HepG2 (cell line): Measurements from ENCODE around the gene ANK3.

ENCODE experiments used
- CBX2 ChIP-seq, 2 experiments: fragments of 200-600 bp in 1 of 2; sonication (generic); formaldehyde crosslinking in 1 of 2; IDR thresholded peaks; 2 replicates each; pipeline versions ENCODE4 v1.7.0 to v1.8.1; 2018 to 2022; ENCODE audit warnings: low read depth in 2 of 2, low read length in 1 of 2, mild to moderate bottlenecking in 1 of 2, missing genetic modification reagents in 1 of 2
- CEBPG ChIP-seq: IDR thresholded peaks from 2 replicates; pipeline ENCODE4 v1.6.1; 2016
- ETS1 ChIP-seq: sonication (generic); formaldehyde crosslinking; IDR thresholded peaks from 2 replicates; pipeline ENCODE4 v1.4.0; 2020; ENCODE audit warnings: missing genetic modification reagents
- KLF9 ChIP-seq: IDR thresholded peaks from 2 replicates; pipeline ENCODE4 v1.6.1; 2016; ENCODE audit warnings: low read depth
- MAFK ChIP-seq, 2 experiments: IDR thresholded peaks in 1 of 2; conservative IDR thresholded peaks in 1 of 2; 2 replicates each; pipeline ENCODE4 v1.6.1; 2011; ENCODE audit warnings: improper control_type of control experiment in 2 of 2, low read length in 2 of 2
- MYC ChIP-seq: sonication (generic); formaldehyde crosslinking; IDR thresholded peaks from 2 replicates; pipeline ENCODE4 v1.9.0; 2021; ENCODE audit warnings: missing genetic modification reagents, borderline replicate concordance
- SALL2 ChIP-seq: sonication (generic); formaldehyde crosslinking; IDR thresholded peaks from 2 replicates; pipeline ENCODE4 v1.8.1; 2023; ENCODE audit warnings: mild to moderate bottlenecking, missing genetic modification reagents, inconsistent platforms
- ZC3H4 ChIP-seq: sonication (generic); formaldehyde crosslinking; IDR thresholded peaks from 2 replicates; pipeline ENCODE4 v1.4.0; 2020; ENCODE audit warnings: missing genetic modification reagents, borderline replicate concordance
- ZNF501 ChIP-seq: sonication (generic); formaldehyde crosslinking; IDR thresholded peaks from 2 replicates; pipeline ENCODE4 v1.5.1; 2020; ENCODE audit warnings: mild to moderate bottlenecking, moderate library complexity, missing genetic modification reagents
- ZNF574 ChIP-seq: sonication (generic); formaldehyde crosslinking; IDR thresholded peaks from 2 replicates; pipeline ENCODE4 v1.4.0; 2020; ENCODE audit warnings: missing genetic modification reagents
- TF ChIP-seq, protein P1 (sequence below): sonication (generic); formaldehyde crosslinking; IDR thresholded peaks from 2 replicates; pipeline ENCODE4 v1.5.0; 2020; ENCODE audit warnings: mild to moderate bottlenecking, missing genetic modification reagents, moderate library complexity

GRCh38 chr10:60044242-60044641, 345.4 kb downstream of the ANK3 start:
- TF ChIP-seq ZC3H4 (CRISPR knock-in tag) (no peak), MAFK (conservative IDR thresholded peaks at IDR 0.05 in 1 of 2, IDR thresholded peaks at IDR 0.05 in 1 of 2; ENCODE audit: low read length in 2 of 2) (no peak), CBX2 (IDR thresholded peaks at IDR 0.05; ENCODE audit: low read depth, low read length) (no peak), CBX2 (CRISPR knock-in tag; IDR thresholded peaks at IDR 0.05; ENCODE audit: low read depth) (no peak), KLF9 (CRISPR knock-in tag) (no peak), MYC (CRISPR knock-in tag) (no peak), ZNF501 (CRISPR knock-in tag) (no peak), SALL2 (no peak), ZNF574 (CRISPR knock-in tag) (no peak), ETS1 (no peak), CEBPG (no peak)
- TF ChIP-seq, protein P1, sequence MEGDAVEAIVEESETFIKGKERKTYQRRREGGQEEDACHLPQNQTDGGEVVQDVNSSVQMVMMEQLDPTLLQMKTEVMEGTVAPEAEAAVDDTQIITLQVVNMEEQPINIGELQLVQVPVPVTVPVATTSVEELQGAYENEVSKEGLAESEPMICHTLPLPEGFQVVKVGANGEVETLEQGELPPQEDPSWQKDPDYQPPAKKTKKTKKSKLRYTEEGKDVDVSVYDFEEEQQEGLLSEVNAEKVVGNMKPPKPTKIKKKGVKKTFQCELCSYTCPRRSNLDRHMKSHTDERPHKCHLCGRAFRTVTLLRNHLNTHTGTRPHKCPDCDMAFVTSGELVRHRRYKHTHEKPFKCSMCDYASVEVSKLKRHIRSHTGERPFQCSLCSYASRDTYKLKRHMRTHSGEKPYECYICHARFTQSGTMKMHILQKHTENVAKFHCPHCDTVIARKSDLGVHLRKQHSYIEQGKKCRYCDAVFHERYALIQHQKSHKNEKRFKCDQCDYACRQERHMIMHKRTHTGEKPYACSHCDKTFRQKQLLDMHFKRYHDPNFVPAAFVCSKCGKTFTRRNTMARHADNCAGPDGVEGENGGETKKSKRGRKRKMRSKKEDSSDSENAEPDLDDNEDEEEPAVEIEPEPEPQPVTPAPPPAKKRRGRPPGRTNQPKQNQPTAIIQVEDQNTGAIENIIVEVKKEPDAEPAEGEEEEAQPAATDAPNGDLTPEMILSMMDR (CRISPR knock-in tag) = no peak
